Mucosa of stomach (tissue), 1 donor: ENCODE results near the gene TAC1.
A peak's percentile ranks its signal among the peaks of the same experiment; 100 is the strongest.

Experiments
- H3K27me3 ChIP-seq: one replicate; pipeline ENCODE4 v1.7.0; 2013; ENCODE audit warnings: mild to moderate bottlenecking, low read length; ENCODE audit not compliant: control insufficient read depth, insufficient read depth
- H3K36me3 ChIP-seq: one replicate; pipeline ENCODE4 v1.7.0; 2013; ENCODE audit warnings: low read length; ENCODE audit not compliant: control insufficient read depth, insufficient read depth
- H3K4me1 ChIP-seq: one replicate; pipeline ENCODE4 v1.7.0; 2013; ENCODE audit warnings: mild to moderate bottlenecking, low read length; ENCODE audit not compliant: control insufficient read depth, insufficient read depth
- H3K4me3 ChIP-seq: one replicate; pipeline ENCODE4 v1.7.0; 2013; ENCODE audit warnings: low read length
- H3K9ac ChIP-seq: one replicate; pipeline ENCODE4 v1.7.0; 2013; ENCODE audit warnings: mild to moderate bottlenecking, low read length, moderate library complexity
- H3K9me3 ChIP-seq: one replicate; pipeline ENCODE4 v1.7.0; 2013; ENCODE audit warnings: mild to moderate bottlenecking, low read length, moderate library complexity; ENCODE audit not compliant: control insufficient read depth
- donor health status: Pancreatic carcinoma.

Gene TAC1, protein sequence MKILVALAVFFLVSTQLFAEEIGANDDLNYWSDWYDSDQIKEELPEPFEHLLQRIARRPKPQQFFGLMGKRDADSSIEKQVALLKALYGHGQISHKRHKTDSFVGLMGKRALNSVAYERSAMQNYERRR

DNA sequence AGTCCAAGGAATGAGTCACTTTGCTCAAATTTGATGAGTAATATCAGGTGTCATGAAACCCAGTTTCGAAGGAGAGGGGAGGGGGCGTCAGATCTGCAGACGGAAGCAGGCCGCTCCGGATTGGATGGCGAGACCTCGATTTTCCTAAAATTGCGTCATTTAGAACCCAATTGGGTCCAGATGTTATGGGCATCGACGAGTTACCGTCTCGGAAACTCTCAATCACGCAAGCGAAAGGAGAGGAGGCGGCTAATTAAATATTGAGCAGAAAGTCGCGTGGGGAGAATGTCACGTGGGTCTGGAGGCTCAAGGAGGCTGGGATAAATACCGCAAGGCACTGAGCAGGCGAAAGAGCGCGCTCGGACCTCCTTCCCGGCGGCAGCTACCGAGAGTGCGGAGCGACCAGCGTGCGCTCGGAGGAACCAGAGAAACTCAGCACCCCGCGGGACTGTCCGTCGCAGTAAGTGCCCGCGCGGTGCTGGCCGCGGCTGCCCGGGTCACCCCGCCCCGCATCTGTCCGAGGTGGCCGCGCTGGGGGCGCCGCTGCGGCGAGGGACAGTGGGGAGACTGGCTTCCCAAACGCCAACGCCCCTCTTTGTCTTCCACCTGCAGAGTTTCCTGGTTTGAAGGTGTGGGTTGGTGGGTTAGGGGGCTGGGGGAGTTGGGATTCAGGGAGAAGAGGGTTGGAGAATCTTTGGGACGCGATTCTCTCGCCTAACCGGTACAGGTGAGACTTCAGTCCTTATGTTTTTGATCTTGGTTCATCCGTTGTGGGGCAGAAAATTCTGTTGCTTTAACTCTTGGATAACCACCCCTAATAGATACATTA lies at the start of gene TAC1:
TSS of gene TAC1 (plus strand) at position 351 of the 829 bp plus-strand sequence. CDS start 527 bp downstream, outside the sequence.
- Histone ChIP-seq H3K9ac (no peak within 1 kb of the TSS), H3K27me3 (peaks cover 46% of the 10 kb centered on the region)

DNA sequence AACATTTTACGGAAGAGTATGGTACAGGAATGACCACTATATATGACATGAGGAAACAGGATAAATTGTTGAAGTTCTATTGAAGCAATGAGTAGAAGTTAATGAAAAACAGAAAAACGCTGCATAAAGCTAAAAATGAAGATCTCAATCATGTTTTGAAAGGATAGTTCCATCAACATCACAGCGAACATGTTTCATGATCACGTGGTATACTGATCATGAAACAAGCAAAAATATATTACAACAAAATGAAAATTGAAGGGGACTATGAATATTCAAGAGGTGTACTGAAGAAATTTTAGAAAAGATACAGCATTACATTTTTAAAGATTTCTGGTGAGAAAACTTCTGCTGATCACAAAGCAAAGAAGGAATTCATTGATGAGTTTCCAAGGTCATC lies 45.9 kb upstream of the TAC1 start:
- H3K9ac ChIP-seq, result no peak overlapping the region
- no peaks in the 10 kb centered on the region for H3K4me1 ChIP-seq
- H3K9me3 ChIP-seq, result no peaks in the 10 kb centered on the region
- no peaks in the 10 kb centered on the region for H3K27me3 ChIP-seq
- no peak overlapping the region for H3K4me3 ChIP-seq
- H3K36me3 ChIP-seq, result no peaks in the 10 kb centered on the region

More for the DNA sequence above, at the start of gene TAC1:
- H3K4me1 ChIP-seq, result no peaks in the 10 kb centered on the region
- no peaks in the 10 kb centered on the region for H3K36me3 ChIP-seq
- H3K9me3 ChIP-seq, result no peaks in the 10 kb centered on the region
- peak within 1 kb of the TSS; percentile 1 for H3K4me3 ChIP-seq

DNA sequence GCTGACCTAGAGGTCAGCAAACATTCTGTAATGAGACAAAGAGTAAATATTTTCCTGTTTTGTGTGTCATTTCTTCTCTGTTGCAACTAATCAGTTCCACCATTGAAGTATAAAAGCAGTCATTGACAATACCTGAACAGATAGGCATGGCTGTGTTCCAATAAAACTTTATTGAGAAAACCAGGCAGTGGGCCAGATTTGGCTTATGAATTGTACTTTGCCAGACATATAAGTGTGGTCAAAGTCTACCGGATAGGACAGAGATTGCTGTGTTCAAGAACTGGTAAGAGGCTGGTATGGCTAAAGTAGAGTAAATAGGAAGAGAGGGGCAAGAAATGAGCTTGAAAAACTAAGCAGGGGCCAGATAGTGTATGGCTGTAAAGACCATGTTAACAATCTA lies 38.3 kb upstream of the TAC1 start:
- Histone ChIP-seq H3K4me3 (no peak overlapping the region), H3K27me3 (no peaks in the 10 kb centered on the region), H3K36me3 (no peaks in the 10 kb centered on the region)

DNA sequence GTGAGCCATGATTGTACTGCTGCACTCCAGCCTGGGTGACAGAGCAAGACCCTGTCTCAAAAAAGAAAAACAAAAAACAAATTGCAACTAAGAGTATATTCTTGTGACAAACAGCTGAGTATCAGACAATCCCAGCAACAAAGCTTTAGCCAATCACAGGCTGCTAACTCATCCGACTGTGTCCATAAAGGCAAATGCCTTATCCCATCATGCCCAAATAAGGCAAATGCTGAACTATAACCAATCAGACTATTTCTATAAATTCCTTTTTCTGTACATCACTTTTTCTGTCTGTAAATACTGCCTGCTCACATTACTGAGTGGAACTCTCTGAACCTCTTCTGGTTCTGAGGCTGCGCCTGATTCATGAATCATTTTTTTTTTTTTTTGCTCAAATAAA lies 37.5 kb upstream of the TAC1 start:
- Histone ChIP-seq H3K27me3 (no peaks in the 10 kb centered on the region), H3K9ac (no peak overlapping the region), H3K36me3 (no peaks in the 10 kb centered on the region), H3K4me3 (no peak overlapping the region), H3K9me3 (no peaks in the 10 kb centered on the region), H3K4me1 (no peaks in the 10 kb centered on the region)

More for the DNA sequence above, 38.3 kb upstream of the TAC1 start:
- H3K9ac ChIP-seq, result no peak overlapping the region
- H3K9me3 ChIP-seq, result no peaks in the 10 kb centered on the region
- no peaks in the 10 kb centered on the region for H3K4me1 ChIP-seq

DNA sequence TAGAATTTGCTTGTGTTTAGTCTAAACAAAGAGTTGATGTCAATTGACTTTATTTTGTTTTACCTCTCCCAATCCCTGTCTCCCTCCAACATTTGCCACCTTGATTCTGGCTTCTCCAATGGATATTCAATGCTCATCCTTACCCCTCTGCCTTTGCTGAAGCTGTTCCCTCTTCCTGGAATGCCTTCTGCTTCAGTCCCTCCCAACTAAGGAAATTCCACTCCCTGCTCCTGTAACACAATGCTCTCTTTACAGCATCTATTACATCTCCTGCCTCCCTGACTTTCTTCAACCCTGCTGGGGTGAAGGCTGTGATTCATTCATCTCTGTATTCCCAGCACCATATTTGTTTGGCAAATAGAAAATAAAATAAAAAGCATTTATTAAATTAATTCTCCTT lies 34.5 kb upstream of the TAC1 start:
- Histone ChIP-seq H3K36me3 (no peaks in the 10 kb centered on the region), H3K4me3 (no peak overlapping the region), H3K9ac (no peak overlapping the region), H3K4me1 (no peaks in the 10 kb centered on the region), H3K9me3 (no peaks in the 10 kb centered on the region), H3K27me3 (no peaks in the 10 kb centered on the region)

DNA sequence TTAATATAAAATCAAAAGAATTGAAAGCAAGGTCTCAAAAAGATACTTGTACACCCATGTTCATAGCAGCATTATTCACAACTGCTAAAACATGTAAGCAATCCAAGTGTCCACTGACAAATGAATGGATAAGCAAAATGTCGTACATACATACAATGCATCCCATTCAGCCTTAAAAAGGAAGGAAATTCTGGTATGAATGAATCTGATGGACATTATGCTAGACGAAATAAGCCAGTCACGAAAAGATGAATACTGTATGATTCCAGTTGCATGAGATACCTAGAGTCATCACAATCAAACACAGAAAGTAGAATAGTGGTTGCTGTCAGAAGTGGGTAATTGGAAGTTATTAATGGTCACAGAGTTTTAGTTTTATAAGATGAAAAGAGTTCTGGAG lies 9.5 kb upstream of the TAC1 start:
- no peaks in the 10 kb centered on the region for H3K4me1 ChIP-seq
- H3K9me3 ChIP-seq, result no peaks in the 10 kb centered on the region
- H3K36me3 ChIP-seq, result no peaks in the 10 kb centered on the region
- H3K4me3 ChIP-seq, result no peak overlapping the region
- H3K9ac ChIP-seq, result no peak overlapping the region
- no peaks in the 10 kb centered on the region for H3K27me3 ChIP-seq

DNA sequence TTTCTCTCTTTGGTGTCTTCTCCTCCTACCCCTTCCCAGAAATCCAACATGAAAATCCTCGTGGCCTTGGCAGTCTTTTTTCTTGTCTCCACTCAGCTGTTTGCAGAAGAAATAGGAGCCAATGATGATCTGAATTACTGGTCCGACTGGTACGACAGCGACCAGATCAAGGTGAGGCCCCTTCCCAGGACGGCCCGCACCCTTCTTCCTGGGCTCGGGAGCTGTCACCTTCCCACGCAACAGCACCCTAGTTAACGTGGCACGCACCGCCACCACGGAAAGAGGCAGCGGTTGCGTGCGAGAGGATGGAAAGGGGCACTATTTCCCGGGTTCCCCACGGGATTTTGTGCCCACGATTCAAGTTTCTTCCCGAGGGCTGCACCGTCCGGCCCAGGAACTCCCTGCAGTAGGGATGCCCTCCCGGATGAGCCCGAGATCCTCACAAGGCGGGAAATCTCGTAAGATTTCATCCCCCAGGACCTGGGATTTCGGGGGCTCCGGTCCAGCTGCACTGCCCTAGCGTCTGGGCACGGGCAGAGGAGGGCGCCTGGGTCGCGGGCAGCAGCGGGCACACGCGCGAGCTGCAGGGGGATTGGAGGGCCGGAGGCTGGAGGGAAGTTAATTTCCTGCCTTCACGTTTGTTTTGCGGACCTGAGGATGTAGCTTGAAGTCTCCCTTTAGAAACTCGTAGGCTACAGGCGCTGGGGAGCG lies 834 bp downstream of the TAC1 start:
- H3K9me3 ChIP-seq, result no peaks in the 10 kb centered on the region
- peak overlapping the region; percentile 1 for H3K4me3 ChIP-seq
- no peaks in the 10 kb centered on the region for H3K4me1 ChIP-seq
- no peak overlapping the region for H3K9ac ChIP-seq
- no peaks in the 10 kb centered on the region for H3K36me3 ChIP-seq
- peaks cover 46% of the 10 kb centered on the region for H3K27me3 ChIP-seq

DNA sequence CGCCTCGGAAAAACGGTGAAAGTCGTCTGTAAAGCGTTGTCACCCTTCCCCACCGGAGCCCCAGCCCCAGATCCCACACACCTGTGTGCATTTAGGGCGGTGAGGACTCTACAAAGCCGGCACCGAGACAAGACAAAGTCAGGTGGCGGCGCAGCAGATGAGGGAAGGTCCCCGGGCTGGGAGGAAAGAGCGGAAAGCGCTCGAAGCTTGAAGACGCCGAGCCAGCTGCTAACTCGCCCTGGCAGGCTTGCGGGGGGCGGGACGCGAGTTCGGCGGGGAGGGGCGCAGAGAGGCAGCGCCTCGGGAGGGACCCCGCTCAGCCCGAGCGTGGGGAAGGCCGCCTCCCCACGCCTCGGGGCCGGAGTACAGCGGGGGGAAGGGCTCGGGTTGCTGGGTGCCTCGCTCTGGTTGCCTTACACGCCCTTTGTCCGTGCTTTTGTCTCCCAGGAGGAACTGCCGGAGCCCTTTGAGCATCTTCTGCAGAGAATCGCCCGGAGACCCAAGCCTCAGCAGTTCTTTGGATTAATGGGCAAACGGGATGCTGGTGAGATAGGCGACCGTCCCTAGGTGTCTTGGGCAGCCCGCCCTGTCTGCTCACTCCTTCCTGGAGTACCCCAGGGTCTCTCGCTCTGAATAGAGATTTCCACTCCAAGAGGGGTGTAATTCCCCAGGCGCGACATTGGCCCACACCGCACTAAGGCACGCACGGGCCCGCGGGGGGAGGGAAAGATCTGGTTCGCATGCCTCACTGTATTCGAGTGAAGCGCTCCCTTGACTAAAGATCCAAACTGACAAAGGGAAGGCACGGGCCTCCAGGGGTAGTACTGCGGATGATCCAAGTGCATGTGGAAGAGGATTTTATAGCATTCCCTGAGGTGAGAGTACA lies 1.6 kb downstream of the TAC1 start:
- Histone ChIP-seq H3K9ac (no peak overlapping the region), H3K27me3 (peaks cover 46% of the 10 kb centered on the region), H3K4me1 (no peaks in the 10 kb centered on the region), H3K4me3 (peak overlapping the region; percentile 1), H3K9me3 (no peaks in the 10 kb centered on the region), H3K36me3 (no peaks in the 10 kb centered on the region)

DNA sequence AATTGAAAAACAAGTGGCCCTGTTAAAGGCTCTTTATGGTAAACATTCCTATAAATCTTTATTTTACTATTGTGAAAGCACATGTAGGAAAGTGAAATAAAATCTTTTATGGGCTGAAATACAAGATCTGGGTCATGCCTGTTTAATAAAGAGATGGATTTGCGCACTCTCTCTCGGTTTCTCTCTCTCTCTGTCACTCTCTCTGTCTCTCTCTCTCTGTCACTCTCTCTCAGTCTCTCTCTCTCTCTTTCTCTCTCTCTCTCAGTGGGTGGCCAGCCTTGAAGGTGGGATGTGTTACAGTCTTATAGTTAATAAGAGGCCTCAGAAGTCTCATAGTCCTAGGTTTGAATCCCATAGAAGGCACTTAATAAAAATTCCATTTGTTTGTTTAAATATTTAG lies 2.4 kb downstream of the TAC1 start:
- Histone ChIP-seq H3K9ac (no peak overlapping the region), H3K9me3 (no peaks in the 10 kb centered on the region), H3K4me3 (no peak overlapping the region), H3K27me3 (peaks cover 46% of the 10 kb centered on the region), H3K4me1 (no peaks in the 10 kb centered on the region), H3K36me3 (no peaks in the 10 kb centered on the region)

DNA sequence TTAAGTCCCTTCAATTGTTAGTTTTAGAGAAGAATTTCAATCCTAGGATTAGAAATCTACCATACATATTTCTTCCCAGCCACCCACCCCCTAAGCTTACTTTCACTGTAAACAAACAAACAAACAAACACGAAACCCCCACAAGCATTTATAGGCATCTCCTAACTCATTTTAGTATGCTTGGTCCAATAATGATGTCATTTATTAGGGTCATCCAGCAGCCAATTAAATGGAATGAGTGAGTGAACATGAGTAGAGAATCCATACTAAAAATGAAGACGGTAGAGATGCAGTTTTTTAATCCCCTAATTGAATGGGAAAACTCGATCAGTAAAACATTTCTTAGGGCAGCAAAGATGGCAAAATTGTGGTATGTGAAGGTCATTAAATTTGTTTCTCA lies 3.2 kb downstream of the TAC1 start:
- Histone ChIP-seq H3K27me3 (peaks cover 46% of the 10 kb centered on the region), H3K9ac (no peak overlapping the region), H3K36me3 (no peaks in the 10 kb centered on the region), H3K9me3 (no peaks in the 10 kb centered on the region), H3K4me1 (no peaks in the 10 kb centered on the region), H3K4me3 (no peak overlapping the region)

DNA sequence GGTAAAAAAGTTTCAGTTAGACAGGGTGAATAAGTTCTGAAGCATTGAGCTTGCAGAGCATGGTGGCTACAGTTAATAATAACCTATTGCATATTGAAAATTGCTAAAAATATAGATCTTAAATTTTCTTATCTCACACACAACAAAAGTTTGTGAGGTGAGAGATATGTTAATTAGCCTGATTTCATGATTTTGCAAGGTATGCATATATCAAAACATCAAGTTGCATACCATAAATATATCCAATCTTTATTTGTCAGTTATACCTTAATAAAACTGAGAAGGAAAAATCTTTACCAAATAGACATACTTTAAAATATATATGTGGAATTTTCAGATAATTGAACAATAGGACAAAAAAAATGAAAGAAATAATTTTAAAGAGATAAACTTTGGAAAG lies 16.6 kb downstream of the TAC1 start:
- Histone ChIP-seq H3K9me3 (no peaks in the 10 kb centered on the region), H3K27me3 (no peaks in the 10 kb centered on the region)

More for the DNA sequence above, 16.6 kb downstream of the TAC1 start:
- Histone ChIP-seq H3K9ac (no peak overlapping the region), H3K36me3 (no peaks in the 10 kb centered on the region), H3K4me3 (no peak overlapping the region), H3K4me1 (no peaks in the 10 kb centered on the region)
